Measurements from ENCODE around the gene LCTL. TPM values are rescaled to one million over a fixed set of nuclear protein-coding genes. Genes with fewer than 3 reads are reported as not detected.

The LCTL gene
- total RNA-seq, 1 experiment from 2014 or later: not detected

DNA sequence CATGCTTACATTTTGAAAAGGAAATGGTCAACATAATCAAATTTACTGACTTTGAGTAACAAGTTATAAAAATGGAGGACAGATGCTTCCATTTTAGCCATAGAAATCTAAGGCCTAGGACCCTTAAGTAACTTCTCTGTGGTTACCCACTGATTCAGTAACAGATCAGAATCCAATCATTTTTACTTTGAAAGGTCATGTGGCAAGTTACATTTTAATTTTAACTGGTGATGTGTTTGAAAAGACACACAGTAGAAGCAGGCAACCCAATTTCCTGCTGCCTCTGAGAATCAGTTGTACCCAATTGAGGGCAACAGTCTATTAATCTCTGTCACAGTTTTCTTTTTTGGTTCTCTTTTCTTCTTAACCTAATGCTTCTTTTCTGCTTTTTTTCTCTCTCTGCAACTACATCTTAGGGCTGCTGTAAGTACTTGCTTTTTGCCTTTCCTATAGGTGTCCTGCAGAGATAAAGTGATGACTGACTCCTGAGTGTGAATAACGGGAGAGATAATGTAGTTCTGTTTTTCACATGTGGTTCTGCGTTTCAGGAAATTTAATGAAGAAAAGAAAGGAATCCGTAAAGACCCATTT, 57.4 kb downstream of the LCTL start:
- Histone ChIP-seq H3K27ac (ENCODE audit: low read length) (no peak overlapping the region), H3K4me3 (ENCODE audit: low read depth in 2 of 2, low read length in 2 of 2) (no peak overlapping the region), H3K4me1 (ENCODE audit: control insufficient read depth, insufficient read depth, low read length) (peaks cover 4% of the 10 kb centered on the region; the same call in 1 of the 2 replicates), H3K9me3 (ENCODE audit: control insufficient read depth, insufficient read depth, low read depth, low read length) (no peaks in the 10 kb centered on the region), H3K36me3 (ENCODE audit: control insufficient read depth, insufficient read depth, low read length) (peaks cover 22% of the 10 kb centered on the region), H3K27me3 (ENCODE audit: control insufficient read depth, insufficient read depth, low read length) (no peaks in the 10 kb centered on the region)
- in situ Hi-C loops (cut with HindIII; ENCODE audit: low pct_unique_long_range_greater_than_20kb, low sequenced_read_pairs) (no loop called here), intact Hi-C loops (cut with micrococcal nuclease; ENCODE audit: unreplicated experiment) (no loop called here)
- no TSS peak for BruUV-seq (replicated peaks)
- DNase-seq (ENCODE audit: low read depth, low spot score) (no peak), ATAC-seq (no peak)
- CTCF ChIA-PET: no interaction called here
- POLR2A ChIA-PET: no interaction called here
- TF ChIP-seq POLR2AphosphoS5 (IDR thresholded peaks at IDR 0.05; ENCODE audit: low read depth, low read length): no peak
- no peak for TF ChIP-seq SIN3A (IDR thresholded peaks at IDR 0.05; ENCODE audit: borderline replicate concordance, insufficient read depth, low read depth, low read length)
- TF ChIP-seq TCF7L2 (IDR thresholded peaks at IDR 0.05; ENCODE audit: low read depth, low read length): no peak
- TF ChIP-seq, protein P1, sequence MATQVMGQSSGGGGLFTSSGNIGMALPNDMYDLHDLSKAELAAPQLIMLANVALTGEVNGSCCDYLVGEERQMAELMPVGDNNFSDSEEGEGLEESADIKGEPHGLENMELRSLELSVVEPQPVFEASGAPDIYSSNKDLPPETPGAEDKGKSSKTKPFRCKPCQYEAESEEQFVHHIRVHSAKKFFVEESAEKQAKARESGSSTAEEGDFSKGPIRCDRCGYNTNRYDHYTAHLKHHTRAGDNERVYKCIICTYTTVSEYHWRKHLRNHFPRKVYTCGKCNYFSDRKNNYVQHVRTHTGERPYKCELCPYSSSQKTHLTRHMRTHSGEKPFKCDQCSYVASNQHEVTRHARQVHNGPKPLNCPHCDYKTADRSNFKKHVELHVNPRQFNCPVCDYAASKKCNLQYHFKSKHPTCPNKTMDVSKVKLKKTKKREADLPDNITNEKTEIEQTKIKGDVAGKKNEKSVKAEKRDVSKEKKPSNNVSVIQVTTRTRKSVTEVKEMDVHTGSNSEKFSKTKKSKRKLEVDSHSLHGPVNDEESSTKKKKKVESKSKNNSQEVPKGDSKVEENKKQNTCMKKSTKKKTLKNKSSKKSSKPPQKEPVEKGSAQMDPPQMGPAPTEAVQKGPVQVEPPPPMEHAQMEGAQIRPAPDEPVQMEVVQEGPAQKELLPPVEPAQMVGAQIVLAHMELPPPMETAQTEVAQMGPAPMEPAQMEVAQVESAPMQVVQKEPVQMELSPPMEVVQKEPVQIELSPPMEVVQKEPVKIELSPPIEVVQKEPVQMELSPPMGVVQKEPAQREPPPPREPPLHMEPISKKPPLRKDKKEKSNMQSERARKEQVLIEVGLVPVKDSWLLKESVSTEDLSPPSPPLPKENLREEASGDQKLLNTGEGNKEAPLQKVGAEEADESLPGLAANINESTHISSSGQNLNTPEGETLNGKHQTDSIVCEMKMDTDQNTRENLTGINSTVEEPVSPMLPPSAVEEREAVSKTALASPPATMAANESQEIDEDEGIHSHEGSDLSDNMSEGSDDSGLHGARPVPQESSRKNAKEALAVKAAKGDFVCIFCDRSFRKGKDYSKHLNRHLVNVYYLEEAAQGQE (IDR thresholded peaks at IDR 0.05; ENCODE audit: insufficient read depth in 1 of 2, low read depth in 2 of 2, low read length in 1 of 2): no peak
- TF ChIP-seq CTCF (IDR thresholded peaks at IDR 0.05): no peak

DNA sequence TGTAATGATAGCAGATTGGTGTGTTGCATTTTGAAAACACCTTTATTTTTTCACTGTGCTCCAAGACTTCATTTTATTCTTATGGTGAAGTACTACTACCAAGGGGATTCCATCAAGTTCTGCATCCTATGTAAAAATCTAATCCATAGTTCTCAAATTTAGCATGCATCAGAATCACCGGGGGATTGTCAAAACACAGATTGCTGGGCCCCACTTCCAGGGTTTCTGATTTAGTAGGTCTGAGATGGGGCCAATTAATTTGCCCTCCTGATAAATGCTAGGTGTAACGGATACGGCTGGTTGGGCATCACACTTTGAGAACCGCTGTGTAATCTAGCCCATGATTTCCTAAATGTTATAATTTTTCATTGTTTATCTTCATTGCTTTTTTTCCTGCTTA, 60.0 kb downstream of the LCTL start:
- ChIA-PET CTCF (interaction anchor here (1.0 kb wide), 1 partner anchor 61 kb away, joined by 3 read pairs; no protein-coding TSS in a partner anchor), POLR2A (no interaction called here)
- Histone ChIP-seq H3K4me1 (ENCODE audit: control insufficient read depth, insufficient read depth, low read length) (peaks cover 22% of the 10 kb centered on the region), H3K9me3 (ENCODE audit: control insufficient read depth, insufficient read depth, low read depth, low read length) (no peaks in the 10 kb centered on the region), H3K27me3 (ENCODE audit: control insufficient read depth, insufficient read depth, low read length) (no peaks in the 10 kb centered on the region), H3K4me3 (ENCODE audit: low read depth in 2 of 2, low read length in 2 of 2) (peak overlapping the region; percentile 100), H3K36me3 (ENCODE audit: control insufficient read depth, insufficient read depth, low read length) (peaks cover 47% of the 10 kb centered on the region), H3K27ac (ENCODE audit: low read length) (peak overlapping the region; percentile 100)
- intact Hi-C loops (cut with micrococcal nuclease; ENCODE audit: unreplicated experiment): no loop called here
- TF ChIP-seq POLR2AphosphoS5 (IDR thresholded peaks at IDR 0.05; ENCODE audit: low read depth, low read length) (no peak), CTCF (IDR thresholded peaks at IDR 0.05) (no peak), TCF7L2 (IDR thresholded peaks at IDR 0.05; ENCODE audit: low read depth, low read length) (no peak), SIN3A (IDR thresholded peaks at IDR 0.05; ENCODE audit: borderline replicate concordance, insufficient read depth, low read depth, low read length) (no peak)
- TF ChIP-seq, protein P1 (IDR thresholded peaks at IDR 0.05; ENCODE audit: insufficient read depth in 1 of 2, low read depth in 2 of 2, low read length in 1 of 2): no peak
- no peak for DNase-seq (ENCODE audit: low read depth, low spot score)
- in situ Hi-C loops (cut with HindIII; ENCODE audit: low pct_unique_long_range_greater_than_20kb, low sequenced_read_pairs): no loop called here
- BruUV-seq (replicated peaks): TSS peak; percentile 92
- no peak for ATAC-seq
